Gastroesophageal sphincter (tissue), 4 donors: ENCODE measurements around the gene CENPA. TPM values are rescaled to one million over a fixed set of nuclear protein-coding genes. Genes with fewer than 3 reads are reported as not detected.

ENCODE experiments used
- ATAC-seq: fragments of 150-250 bp; one replicate; pipeline ENCODE4 v1.9.1; 2016; ENCODE audit warnings: mild to moderate bottlenecking, moderate library complexity
- H3K27ac ChIP-seq, 4 donors: fragments of 200-600 bp; sonication (generic) in 3 of 4; 1 replicate in 3 of 4; 2 replicates in 1 of 4; pipeline ENCODE4 v1.5.1; 2016 to 2019
- H3K27me3 ChIP-seq: fragments of 200-600 bp; sonication (generic); one replicate; pipeline ENCODE4 v1.5.1; 2019
- H3K36me3 ChIP-seq, 2 donors: fragments of 200-600 bp; sonication (generic); one replicate each; pipeline ENCODE4 v1.5.1; 2019; ENCODE audit warnings: control low read depth in 1 of 2
- H3K4me1 ChIP-seq, 3 donors: fragments of 200-600 bp; sonication (generic); 1 replicate in 2 of 3; 2 replicates in 1 of 3; pipeline ENCODE4 v1.5.1; 2016 to 2019; ENCODE audit warnings: control low read depth in 2 of 3
- H3K4me3 ChIP-seq, 2 donors: fragments of 200-600 bp; sonication (generic); one replicate each; pipeline ENCODE4 v1.5.1; 2019; ENCODE audit warnings: mild to moderate bottlenecking in 1 of 2, moderate library complexity in 1 of 2
- H3K9me3 ChIP-seq, 3 donors: fragments of 200-600 bp; sonication (generic); one replicate each; pipeline ENCODE4 v1.5.1; 2017 to 2019; ENCODE audit warnings: control low read depth in 2 of 3
- CTCF ChIP-seq, 4 experiments: fragments of 200-600 bp in 2 of 4; fragments of 450-650 bp in 2 of 4; sonication (generic) in 1 of 4; IDR thresholded peaks; one replicate each; pipeline ENCODE4 v1.5.1; 2017 to 2019; ENCODE audit warnings: antibody characterized with exemption in 4 of 4, mild to moderate bottlenecking in 2 of 4, moderate library complexity in 2 of 4
- EP300 ChIP-seq: sonication (generic); formaldehyde crosslinking; IDR thresholded peaks from one replicate; pipeline ENCODE4 v1.6.1; 2017; ENCODE audit warnings: antibody characterized with exemption, mild to moderate bottlenecking
- POLR2A ChIP-seq, 2 donors: fragments of 450-650 bp; IDR thresholded peaks; one replicate each; pipeline ENCODE4 v1.6.1; 2017; ENCODE audit warnings: antibody characterized with exemption in 2 of 2, mild to moderate bottlenecking in 2 of 2, moderate library complexity in 1 of 2
- POLR2AphosphoS5 ChIP-seq: sonication (generic); formaldehyde crosslinking; IDR thresholded peaks from one replicate; pipeline ENCODE4 v1.6.1; 2017; ENCODE audit warnings: antibody characterized with exemption
- WGBS, 2 donors: methylation state at CpG; one replicate each; pipeline ENCODE4 v1.1.5; 2018; ENCODE audit warnings: low coverage in 1 of 2; 5-methylcytosine and 5-hydroxymethylcytosine counted together
- total RNA-seq, 4 donors: library from RNA; depleted of rRNA; stranded (reverse); fragments of >200 nt; gene quantifications; one replicate each; pipeline ENCODE4 v1.1.0, GENCODE V29; 2016

CENPA gene
- total RNA-seq, 4 donors from 2014 or later = not detected

- TF ChIP-seq POLR2A (IDR thresholded peaks at IDR 0.05) (peak; percentile 86 to 90), CTCF (IDR thresholded peaks at IDR 0.05) (peak in 1 of 4 experiments; percentile 34), EP300 (no peak), POLR2AphosphoS5 (peak; percentile 89)
Measured at GRCh38 chr2:26764078-26764887, 21.6 kb upstream of the CENPA start, which contains the start of gene SLC35F6. SLC35F6 (plus strand) TSS chr2:26764284; CDS start chr2:26764350, 66 bp downstream.

GRCh38 chr2:26764906-26765305 is 20.9 kb upstream of the CENPA start:
- Histone ChIP-seq H3K4me3 (peak overlapping the region; percentile 55 to 71), H3K9me3 (no peaks in the 10 kb centered on the region), H3K27me3 (no peaks in the 10 kb centered on the region), H3K36me3 (no peaks in the 10 kb centered on the region), H3K27ac (peak overlapping the region; percentile 54 to 95 (median 93)), H3K4me1 (peaks cover 0 to 61% (median 34%) of the 10 kb centered on the region in 3 donors)
- no peak for TF ChIP-seq POLR2AphosphoS5
- no peak for TF ChIP-seq CTCF (IDR thresholded peaks at IDR 0.05)
- no peak for TF ChIP-seq POLR2A (IDR thresholded peaks at IDR 0.05)
- TF ChIP-seq EP300 = no peak
- WGBS, 2 donors = 6% methylated on average over 3 of the region's 3 CpGs; no CpG with 5 or more reads in 1 of the 2 donors
- ATAC-seq = no peak

More at GRCh38 chr2:26764078-26764887, 21.6 kb upstream of the CENPA start, which contains the start of gene SLC35F6:
- peaks cover 0 to 54% (median 28%) of the 10 kb centered on the region in 3 donors for H3K4me1 ChIP-seq
- H3K4me3 ChIP-seq = peak within 1 kb of the TSS; percentile 55 to 71
- H3K27me3 ChIP-seq = no peaks in the 10 kb centered on the region
- H3K36me3 ChIP-seq = no peaks in the 10 kb centered on the region
- peak; percentile 91 for ATAC-seq
- peak within 1 kb of the TSS; percentile 54 to 95 (median 93) for H3K27ac ChIP-seq
- H3K9me3 ChIP-seq = no peaks in the 10 kb centered on the region
- 0% methylated on average over 7 of the region's 68 CpGs; no CpG with 5 or more reads in 1 of the 2 donors for WGBS, 2 donors

- peaks cover 0 to 68% (median 42%) of the 10 kb centered on the region in 3 donors for H3K4me1 ChIP-seq
- peak overlapping the region in 3 of 4 donors; percentile 91 to 95 (median 95) for H3K27ac ChIP-seq
- WGBS, 2 donors = 62% methylated on average over 3 of the region's 10 CpGs; no CpG with 5 or more reads in 1 of the 2 donors
- no peaks in the 10 kb centered on the region for H3K36me3 ChIP-seq
- H3K27me3 ChIP-seq = no peaks in the 10 kb centered on the region
- H3K4me3 ChIP-seq = peak overlapping the region in 1 of 2 donors; percentile 71
- TF ChIP-seq POLR2AphosphoS5 (no peak), CTCF (IDR thresholded peaks at IDR 0.05) (no peak), EP300 (no peak), POLR2A (IDR thresholded peaks at IDR 0.05) (no peak)
- H3K9me3 ChIP-seq = no peaks in the 10 kb centered on the region
- no peak for ATAC-seq
Measured at GRCh38 chr2:26765475-26766200, 20.2 kb upstream of the CENPA start.

- ATAC-seq = no peak
- Histone ChIP-seq H3K4me3 (no peak overlapping the region), H3K36me3 (no peaks in the 10 kb centered on the region), H3K27ac (peak overlapping the region in 3 of 4 donors; percentile 28 to 95 (median 82)), H3K27me3 (no peaks in the 10 kb centered on the region), H3K9me3 (no peaks in the 10 kb centered on the region), H3K4me1 (peaks cover 13 to 83% (median 56%) of the 10 kb centered on the region in 3 donors)
- WGBS, 2 donors = 29 to 35% methylated on average over 2 to 3 of the region's 5 CpGs
- TF ChIP-seq CTCF (IDR thresholded peaks at IDR 0.05) (no peak), EP300 (no peak), POLR2A (IDR thresholded peaks at IDR 0.05) (no peak)
Measured at GRCh38 chr2:26767129-26767528, 18.7 kb upstream of the CENPA start.
